H1 (cell line): ENCODE measurements around the gene SPRYD4. TPM values are rescaled to one million over a fixed set of nuclear protein-coding genes. Genes with fewer than 3 reads are reported as not detected.

ENCODE experiments used
- GTF2F1 ChIP-seq: IDR thresholded peaks from 2 replicates; pipeline ENCODE4 v1.6.1; 2012; ENCODE audit warnings: low read depth, low read length, improper control_type of control experiment, borderline replicate concordance
- HDAC6 ChIP-seq: IDR thresholded peaks from one replicate; pipeline ENCODE4 v1.7.1; 2012; ENCODE audit warnings: low read depth, mild to moderate bottlenecking, inconsistent platforms, low read length, moderate library complexity
- KDM5A ChIP-seq: fragments of 200-600 bp; IDR thresholded peaks from 2 replicates; pipeline ENCODE4 v1.7.1; 2012; ENCODE audit warnings: mild to moderate bottlenecking, low read length, inconsistent platforms, mixed read lengths
- NANOG ChIP-seq: IDR thresholded peaks from 2 replicates; pipeline ENCODE4 v1.6.1; 2011; ENCODE audit warnings: low read length, low read depth, mild to moderate bottlenecking, inconsistent platforms; ENCODE audit not compliant: insufficient read depth, poor library complexity, severe bottlenecking
- POLR2AphosphoS5 ChIP-seq: IDR thresholded peaks from 2 replicates; pipeline ENCODE4 v1.6.1; 2011; ENCODE audit warnings: low read depth, low read length
- TBP ChIP-seq: IDR thresholded peaks from 2 replicates; pipeline ENCODE4 v1.6.1; 2011; ENCODE audit warnings: low read depth, low read length, improper control_type of control experiment
- polyA plus RNA-seq, 7 experiments: library from polyadenylated mRNA; depleted of rRNA in 3 of 7; stranded (reverse) in 5 of 7; unstranded in 2 of 7; fragments of >200 nt in 5 of 7; fragments of 200-250 nt in 2 of 7; gene quantifications; 1 replicate in 5 of 7; 2 replicates in 1 of 7; 4 replicates in 1 of 7; pipeline versions ENCODE4 v1.2.1 to v1.2.3, GENCODE V29; 2011 to 2013; ENCODE audit warnings: missing spikeins in 2 of 7, mixed read lengths in 2 of 7
- total RNA-seq: library from RNA; stranded (reverse); fragmentation: NEBNext Ultra II Directional; extraction: Animal tissue kit (Norgen Biotek cat#: 25700); gene quantifications from 2 replicates; pipeline ENCODE4 v1.2.1, GENCODE V29; 2021

SPRYD4 gene
- total and polyA plus RNA-seq, 2 of the 8 experiments (the other 6 are each of a cell fraction or from before 2014, with no cell fraction given), result 4.3 to 5.3 TPM

- TF ChIP-seq GTF2F1 (no peak), KDM5A (no peak), POLR2AphosphoS5 (no peak), TBP (no peak), HDAC6 (no peak), NANOG (no peak)
- TF ChIP-seq, all 59 proteins: peak for 0
Measured at GRCh38 chr12:56437430-56438176, 30.8 kb upstream of the SPRYD4 start (continued).
